ENCODE results near the gene GPC5.

- TF ChIP-seq FOSL2 (IDR thresholded peaks at IDR 0.05) (no peak), FOSL2 (CRISPR knock-in tag; IDR thresholded peaks at IDR 0.05) (no peak), RAD21 (conservative IDR thresholded peaks at IDR 0.05 in 1 of 2, IDR thresholded peaks at IDR 0.05 in 1 of 2) (no peak), NPAS2 (CRISPR knock-in tag; IDR thresholded peaks at IDR 0.05; ENCODE audit: borderline replicate concordance) (no peak), EHF (CRISPR knock-in tag; IDR thresholded peaks at IDR 0.05) (no peak), PBX3 (IDR thresholded peaks at IDR 0.05) (no peak)
- TF ChIP-seq, protein P1, sequence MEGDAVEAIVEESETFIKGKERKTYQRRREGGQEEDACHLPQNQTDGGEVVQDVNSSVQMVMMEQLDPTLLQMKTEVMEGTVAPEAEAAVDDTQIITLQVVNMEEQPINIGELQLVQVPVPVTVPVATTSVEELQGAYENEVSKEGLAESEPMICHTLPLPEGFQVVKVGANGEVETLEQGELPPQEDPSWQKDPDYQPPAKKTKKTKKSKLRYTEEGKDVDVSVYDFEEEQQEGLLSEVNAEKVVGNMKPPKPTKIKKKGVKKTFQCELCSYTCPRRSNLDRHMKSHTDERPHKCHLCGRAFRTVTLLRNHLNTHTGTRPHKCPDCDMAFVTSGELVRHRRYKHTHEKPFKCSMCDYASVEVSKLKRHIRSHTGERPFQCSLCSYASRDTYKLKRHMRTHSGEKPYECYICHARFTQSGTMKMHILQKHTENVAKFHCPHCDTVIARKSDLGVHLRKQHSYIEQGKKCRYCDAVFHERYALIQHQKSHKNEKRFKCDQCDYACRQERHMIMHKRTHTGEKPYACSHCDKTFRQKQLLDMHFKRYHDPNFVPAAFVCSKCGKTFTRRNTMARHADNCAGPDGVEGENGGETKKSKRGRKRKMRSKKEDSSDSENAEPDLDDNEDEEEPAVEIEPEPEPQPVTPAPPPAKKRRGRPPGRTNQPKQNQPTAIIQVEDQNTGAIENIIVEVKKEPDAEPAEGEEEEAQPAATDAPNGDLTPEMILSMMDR (IDR thresholded peaks at IDR 0.05) = no peak
Observed at GRCh38 chr13:91836553-91836952, 438.1 kb downstream of the GPC5 start.

Measured in A549 (cell line).